Left ventricle myocardium superior (tissue), 1 donor: Measurements from ENCODE around the gene PPCS. TPM values are rescaled to one million over a fixed set of nuclear protein-coding genes. Genes with fewer than 3 reads are reported as not detected.
"Not testable (repeated sequence)": the region's sequence is repeated elsewhere in the genome, so short reads cannot be mapped to it uniquely, and the experiment has no call there.

Source experiments
- ATAC-seq: fragments of 200-7000 bp; cut with Tn5 transposase; one replicate; pipeline ENCODE4 v1.9.1; 2020; ENCODE audit warnings: mild to moderate bottlenecking, moderate library complexity
- DNase-seq: peaks from one replicate; pipeline ENCODE4 v3.0.0-alpha.2; 2020
- intact Hi-C: fragments of 100-400 bp; cut with micrococcal nuclease; formaldehyde crosslinking; loops from one replicate; pipeline ENCODE4 v1.11.0; 2022
- total RNA-seq: library from RNA; stranded (reverse); fragmentation: NEBNext Ultra II Directional; extraction: Animal tissue kit (Norgen Biotek cat#: 25700); gene quantifications from one replicate; pipeline ENCODE4 v1.2.1, GENCODE V29; 2021
- donor health status: DM: no; HTN: yes; CAD: no; lungs with severe emphysema.

The PPCS gene
- total RNA-seq, 1 donor from 2014 or later: 31.1 TPM

- intact Hi-C loops: no loop called here
- no peak for DNase-seq
- ATAC-seq: no peak
Measured at GRCh38 chr1:42442662-42443061, 13.7 kb upstream of the PPCS start.

GRCh38 chr1:42449256-42449655, 7.1 kb upstream of the PPCS start:
- no peak for DNase-seq
- no peak for ATAC-seq
- intact Hi-C loops: no loop called here

- intact Hi-C loops: loop anchor here (10.0 kb wide), 1 partner anchor 105 kb away; no protein-coding TSS in a partner anchor
- no peak for ATAC-seq
Measured at GRCh38 chr1:42450061-42450460, 6.3 kb upstream of the PPCS start.

GRCh38 chr1:42453386-42453785, 3.0 kb upstream of the PPCS start:
- intact Hi-C loops: loop anchor here (10.0 kb wide), 1 partner anchor 109 kb away; no protein-coding TSS in a partner anchor
- no peak for DNase-seq
- no peak for ATAC-seq

More at GRCh38 chr1:42450061-42450460, 6.3 kb upstream of the PPCS start:
- DNase-seq: no peak

GRCh38 chr1:42454403-42454802, 1.9 kb upstream of the PPCS start:
- intact Hi-C loops: loop anchor here (10.0 kb wide), 1 partner anchor 110 kb away; no protein-coding TSS in a partner anchor
- ATAC-seq (no peak), DNase-seq (no peak)

GRCh38 chr1:42456754-42457089, 379 bp downstream of the PPCS start:
- ATAC-seq: peak; percentile 65
- intact Hi-C loops: loop anchor here (10.0 kb wide), 1 partner anchor 112 kb away; no protein-coding TSS in a partner anchor

GRCh38 chr1:42461196-42461595, 4.9 kb downstream of the PPCS start:
- no peak for DNase-seq
- no peak for ATAC-seq
- intact Hi-C loops: no loop called here

More at GRCh38 chr1:42456754-42457089, 379 bp downstream of the PPCS start:
- no peak for DNase-seq

- intact Hi-C loops: no loop called here
- ATAC-seq (peak; percentile 100), DNase-seq (peak; percentile 94)
Measured at GRCh38 chr1:42462828-42463763, 6.8 kb downstream of the PPCS start, which contains the start of gene CCDC30. TSS of gene CCDC30 (plus strand) at chr1:42463286. CDS start at chr1:42480552, 17,266 bp downstream.

GRCh38 chr1:42463921-42464320, 7.6 kb downstream of the PPCS start:
- ATAC-seq (no peak), DNase-seq (no peak)
- intact Hi-C loops: no loop called here

GRCh38 chr1:42466030-42466429, 9.7 kb downstream of the PPCS start:
- intact Hi-C loops: no loop called here
- ATAC-seq (no peak), DNase-seq (no peak)

- ATAC-seq (no peak), DNase-seq (no peak)
- intact Hi-C loops: no loop called here
Measured at GRCh38 chr1:42469727-42470126, 13.4 kb downstream of the PPCS start.

GRCh38 chr1:42476605-42477004, 20.3 kb downstream of the PPCS start:
- intact Hi-C loops: no loop called here
- no peak for ATAC-seq
- no peak for DNase-seq

GRCh38 chr1:42477354-42477753, 21.0 kb downstream of the PPCS start:
- DNase-seq, ATAC-seq, intact Hi-C loops: not testable (repeated sequence)

- intact Hi-C loops: no loop called here
- ATAC-seq (peak; percentile 80), DNase-seq (no peak)
Measured at GRCh38 chr1:42477775-42478174, 21.4 kb downstream of the PPCS start.

- DNase-seq: no peak
- ATAC-seq: no peak
- intact Hi-C loops: no loop called here
Measured at GRCh38 chr1:42479621-42480020, 23.3 kb downstream of the PPCS start.

- DNase-seq: no peak
- no peak for ATAC-seq
- intact Hi-C loops: no loop called here
Measured at GRCh38 chr1:42480921-42481320, 24.6 kb downstream of the PPCS start.

GRCh38 chr1:42482635-42483153, 26.4 kb downstream of the PPCS start:
- no peak for DNase-seq
- intact Hi-C loops: no loop called here
- ATAC-seq: no peak

GRCh38 chr1:42484382-42484781, 28.0 kb downstream of the PPCS start:
- ATAC-seq (peak; percentile 73), DNase-seq (no peak)
- intact Hi-C loops: no loop called here

- DNase-seq (no peak), ATAC-seq (no peak)
- intact Hi-C loops: no loop called here
Measured at GRCh38 chr1:42490237-42490636, 33.9 kb downstream of the PPCS start.

GRCh38 chr1:42502031-42502430, 45.7 kb downstream of the PPCS start:
- not testable (repeated sequence) for ATAC-seq

More at GRCh38 chr1:42502031-42502430, 45.7 kb downstream of the PPCS start:
- intact Hi-C loops, DNase-seq: not testable (repeated sequence)
